A549 (cell line): ENCODE measurements around the gene ANKRD33.

Experiments
- CTCF ChIP-seq: fragments of >200 bp; sonication (Bioruptor Twin); formaldehyde crosslinking; IDR thresholded peaks from 3 replicates; pipeline ENCODE4 v1.5.1; 2016
- E2F6 ChIP-seq: IDR thresholded peaks from 2 replicates; pipeline ENCODE4 v1.6.1; 2012; ENCODE audit warnings: low read depth, borderline replicate concordance
- MAX ChIP-seq: IDR thresholded peaks from 2 replicates; pipeline ENCODE4 v1.6.1; 2012
- RFX5 ChIP-seq: fragments of 450-650 bp; IDR thresholded peaks from 2 replicates; pipeline ENCODE4 v1.7.1; 2014; ENCODE audit warnings: antibody characterized with exemption, mild to moderate bottlenecking, moderate library complexity
- USF2 ChIP-seq: fragments of 450-650 bp; IDR thresholded peaks from 2 replicates; pipeline ENCODE4 v1.6.1; 2014; ENCODE audit warnings: antibody characterized with exemption

GRCh38 chr12:51890133-51890464 lies 2.2 kb downstream of the ANKRD33 start:
- no peak for TF ChIP-seq RFX5
- TF ChIP-seq CTCF: no peak; the same call in 2 of the 3 replicates
- TF ChIP-seq MAX: no peak
- no peak for TF ChIP-seq USF2
- no peak for TF ChIP-seq E2F6
